Activated naive CD4-positive, alpha-beta T cell treated with anti-CD3 and anti-CD28 coated beads, Interleukin-2, amount 50 U/mL, for 72 hours (primary cell): ENCODE data around the gene KCNT1. TPM values are rescaled to one million over a fixed set of nuclear protein-coding genes. Genes with fewer than 3 reads are reported as not detected.
A peak's percentile ranks its signal among the peaks of the same experiment; 100 is the strongest.

Source experiments
- ATAC-seq, 2 donors: fragments of 150-1000 bp; cut with Tn5 transposase; 2 replicates each; pipeline ENCODE4 v1.10.0; 2021; ENCODE audit warnings: mild to moderate bottlenecking in 2 of 2, moderate library complexity in 2 of 2
- DNase-seq, 2 donors: peaks; one replicate each; pipeline ENCODE4 v3.0.0; 2021 to 2022; ENCODE audit warnings: low spot score in 2 of 2
- H3K27ac Mint-ChIP-seq, 2 donors: one replicate each; pipeline ENCODE4 v1.8.0; 2022; ENCODE audit warnings: mild to moderate bottlenecking in 2 of 2, mixed read lengths in 2 of 2
- H3K36me3 Mint-ChIP-seq, 2 donors: one replicate each; pipeline ENCODE4 v1.8.0; 2022; ENCODE audit warnings: mixed read lengths in 2 of 2
- H3K9me3 Mint-ChIP-seq, 2 donors: one replicate each; pipeline ENCODE4 v1.8.0; 2022; ENCODE audit warnings: mixed read lengths in 2 of 2
- total RNA-seq, 2 donors: library from RNA; stranded (reverse); gene quantifications; one replicate each; pipeline ENCODE4 v1.2.3, GENCODE V29; 2022

Gene KCNT1
- total RNA-seq, 2 donors from 2014 or later = not detected

DNA sequence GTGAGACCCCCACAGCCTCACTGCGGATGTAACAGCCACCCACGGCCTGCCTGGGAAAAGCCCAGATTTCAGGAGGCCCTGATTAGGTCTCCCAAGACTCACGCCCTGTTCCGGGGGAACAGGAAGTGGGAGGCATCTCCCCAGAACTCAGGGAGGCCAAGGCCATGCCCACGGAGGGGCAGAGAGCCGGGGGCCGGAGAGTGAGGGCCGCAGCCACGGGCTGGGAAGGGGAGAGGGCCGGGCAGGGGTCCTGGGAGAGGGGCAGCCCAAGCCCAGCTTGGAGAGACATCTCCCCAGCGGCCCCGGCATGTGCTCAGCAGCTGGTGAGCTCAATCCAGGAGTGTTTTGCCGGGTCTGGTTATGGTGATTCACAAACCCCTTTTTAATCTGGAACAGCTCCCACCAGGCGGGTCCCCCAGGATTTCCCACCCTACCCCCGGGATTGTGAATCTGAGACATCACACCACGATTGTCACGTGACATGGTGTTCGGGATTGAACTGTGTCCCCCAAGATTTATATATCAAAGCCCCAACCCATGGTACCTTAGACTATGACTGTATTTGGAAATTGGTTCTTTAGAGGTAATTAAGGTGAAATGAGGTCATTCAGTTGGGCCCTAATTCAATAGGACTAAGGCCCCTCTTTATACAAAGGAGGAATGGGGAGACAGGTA lies 26.6 kb downstream of the KCNT1 start:
- Mint-ChIP-seq H3K36me3 (peaks cover 0 to 4% of the 10 kb centered on the region in 2 donors), H3K9me3 (peaks cover 14 to 20% of the 10 kb centered on the region in 2 donors), H3K27ac (no peak overlapping the region)
- no peak for ATAC-seq
- DNase-seq = no peak

GRCh38 chr9:135729480-135729879 lies 27.5 kb downstream of the KCNT1 start:
- ATAC-seq (no peak), DNase-seq (no peak)
- no peak overlapping the region for H3K27ac Mint-ChIP-seq
- peaks cover 14 to 20% of the 10 kb centered on the region in 2 donors for H3K9me3 Mint-ChIP-seq
- H3K36me3 Mint-ChIP-seq = peaks cover 0 to 4% of the 10 kb centered on the region in 2 donors

- ATAC-seq = no peak
- H3K9me3 Mint-ChIP-seq = peaks cover 14 to 20% of the 10 kb centered on the region in 2 donors
- no peak for DNase-seq
- H3K27ac Mint-ChIP-seq = no peak overlapping the region
- peaks cover 0 to 4% of the 10 kb centered on the region in 2 donors for H3K36me3 Mint-ChIP-seq
Observed at GRCh38 chr9:135731454-135731853, 29.5 kb downstream of the KCNT1 start.

DNA sequence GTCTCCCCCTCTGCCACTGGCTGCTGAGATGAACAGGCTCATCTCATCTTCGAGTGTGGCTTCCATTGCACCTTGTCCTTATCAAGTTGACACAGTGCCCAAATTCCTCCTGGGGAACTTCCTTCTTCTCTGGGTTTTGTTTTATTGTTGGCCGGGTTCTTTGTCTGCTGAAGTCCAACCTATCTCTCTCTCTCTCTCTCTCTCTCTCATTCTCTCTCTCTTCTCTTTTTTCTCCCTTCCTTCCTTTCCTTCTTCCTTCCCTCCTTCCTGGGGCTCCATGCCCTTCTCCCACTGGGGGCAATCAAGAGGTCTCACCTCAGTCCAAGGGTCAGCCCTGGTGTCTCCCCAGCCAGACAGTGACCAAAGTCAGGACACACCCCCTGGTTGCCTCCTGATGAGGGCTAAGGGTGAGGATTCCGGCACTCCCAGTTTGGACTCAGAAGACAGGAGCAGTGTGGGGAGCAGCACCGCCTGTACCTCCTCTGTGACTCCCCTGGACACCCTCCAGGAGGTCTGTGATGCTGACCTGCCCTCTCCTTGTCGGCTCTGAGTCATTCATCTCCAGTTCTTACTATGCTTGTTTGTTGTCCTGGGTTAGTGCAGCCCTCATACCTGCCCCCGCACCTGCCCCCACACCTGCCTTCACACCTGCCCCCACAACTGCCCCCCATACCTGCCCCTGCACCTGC lies 30.7 kb downstream of the KCNT1 start:
- Mint-ChIP-seq H3K36me3 (peaks cover 0 to 4% of the 10 kb centered on the region in 2 donors), H3K9me3 (peaks cover 14 to 20% of the 10 kb centered on the region in 2 donors), H3K27ac (no peak overlapping the region)
- ATAC-seq = no peak
- no peak for DNase-seq

DNA sequence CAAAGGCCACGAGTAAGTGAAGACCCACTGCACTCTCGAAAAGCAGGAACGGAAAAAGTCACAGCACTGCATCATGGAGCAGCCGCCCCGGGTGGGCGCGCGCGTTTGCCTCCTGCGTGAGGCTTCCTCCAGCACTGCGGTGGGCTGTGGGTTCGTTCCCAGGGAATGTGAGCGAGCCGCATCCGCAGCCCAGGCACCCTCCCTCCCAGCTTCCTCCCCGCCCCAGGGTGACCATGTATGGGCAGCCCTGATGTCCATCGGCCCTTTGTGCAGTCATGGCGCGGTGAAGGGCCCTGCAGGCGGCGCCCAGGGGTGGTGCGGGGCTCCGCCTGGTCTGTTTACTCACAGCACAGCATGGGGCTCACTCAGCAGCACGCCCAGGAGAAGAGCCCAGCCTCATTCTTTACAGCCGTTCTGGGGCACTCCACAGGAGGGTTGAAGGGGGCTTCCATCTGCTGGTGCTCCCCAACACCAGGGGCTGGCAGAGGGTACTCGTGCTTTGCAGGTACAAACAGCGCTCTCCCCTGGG lies 32.7 kb downstream of the KCNT1 start:
- ATAC-seq = no peak
- no peak overlapping the region for H3K27ac Mint-ChIP-seq
- no peak for DNase-seq
- H3K36me3 Mint-ChIP-seq = peaks cover 0 to 4% of the 10 kb centered on the region in 2 donors
- H3K9me3 Mint-ChIP-seq = peaks cover 14 to 20% of the 10 kb centered on the region in 2 donors

GRCh38 chr9:135736272-135736978 lies 34.4 kb downstream of the KCNT1 start:
- no peak for DNase-seq
- no peak for ATAC-seq
- Mint-ChIP-seq H3K9me3 (peaks cover 6 to 10% of the 10 kb centered on the region in 2 donors), H3K27ac (no peak overlapping the region), H3K36me3 (peaks cover 0 to 4% of the 10 kb centered on the region in 2 donors)

DNA sequence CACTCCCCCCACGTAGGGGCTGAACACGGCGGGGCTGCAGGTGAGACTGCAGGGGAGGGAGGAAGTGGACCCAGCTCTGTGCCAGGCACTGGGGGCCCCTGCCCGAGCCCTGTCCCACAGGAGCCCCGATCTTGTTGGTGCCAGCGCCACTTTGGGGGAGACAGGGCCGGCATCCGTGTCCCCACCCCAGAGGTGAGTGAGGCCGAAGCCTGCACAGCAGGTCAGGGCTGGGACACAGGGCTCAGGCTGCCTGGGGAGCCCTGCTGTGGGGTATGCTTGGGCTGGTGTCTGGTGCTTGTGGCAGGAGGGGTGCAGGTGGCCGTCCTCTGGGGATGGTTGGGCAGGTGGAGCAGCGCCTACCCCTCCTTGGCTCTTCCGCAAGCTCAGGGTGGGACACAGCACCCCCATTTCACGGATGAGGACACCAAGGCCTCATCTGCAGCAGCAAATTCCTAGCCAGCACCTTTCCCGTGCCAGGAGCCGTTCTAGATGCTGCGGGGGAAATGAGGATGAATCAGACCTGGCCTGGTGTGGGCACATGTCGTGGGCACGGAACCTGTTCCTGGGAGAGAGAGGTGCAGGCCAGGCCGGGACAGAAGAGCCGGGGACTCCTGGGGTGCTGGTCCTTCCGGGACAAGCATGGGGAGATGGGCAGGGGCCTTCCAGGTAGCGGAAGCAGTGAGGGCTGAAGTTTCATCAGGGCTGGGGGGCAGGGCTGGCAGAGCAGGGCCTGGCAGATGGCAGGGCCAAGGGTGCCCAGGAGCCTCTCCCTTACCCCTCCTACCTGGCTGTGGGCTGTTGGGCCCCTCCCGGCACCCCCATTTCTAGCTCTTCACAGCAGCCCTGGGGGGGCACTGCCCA lies 35.2 kb downstream of the KCNT1 start:
- Mint-ChIP-seq H3K36me3 (peaks cover 0 to 4% of the 10 kb centered on the region in 2 donors), H3K27ac (no peak overlapping the region), H3K9me3 (peaks cover 6 to 7% of the 10 kb centered on the region in 2 donors)
- DNase-seq (no peak), ATAC-seq (no peak)

- no peak for DNase-seq
- H3K36me3 Mint-ChIP-seq = no peaks in the 10 kb centered on the region
- H3K27ac Mint-ChIP-seq = no peak overlapping the region
- no peak for ATAC-seq
- no peaks in the 10 kb centered on the region for H3K9me3 Mint-ChIP-seq
Observed at GRCh38 chr9:135737840-135738521, 36.0 kb downstream of the KCNT1 start.

DNA sequence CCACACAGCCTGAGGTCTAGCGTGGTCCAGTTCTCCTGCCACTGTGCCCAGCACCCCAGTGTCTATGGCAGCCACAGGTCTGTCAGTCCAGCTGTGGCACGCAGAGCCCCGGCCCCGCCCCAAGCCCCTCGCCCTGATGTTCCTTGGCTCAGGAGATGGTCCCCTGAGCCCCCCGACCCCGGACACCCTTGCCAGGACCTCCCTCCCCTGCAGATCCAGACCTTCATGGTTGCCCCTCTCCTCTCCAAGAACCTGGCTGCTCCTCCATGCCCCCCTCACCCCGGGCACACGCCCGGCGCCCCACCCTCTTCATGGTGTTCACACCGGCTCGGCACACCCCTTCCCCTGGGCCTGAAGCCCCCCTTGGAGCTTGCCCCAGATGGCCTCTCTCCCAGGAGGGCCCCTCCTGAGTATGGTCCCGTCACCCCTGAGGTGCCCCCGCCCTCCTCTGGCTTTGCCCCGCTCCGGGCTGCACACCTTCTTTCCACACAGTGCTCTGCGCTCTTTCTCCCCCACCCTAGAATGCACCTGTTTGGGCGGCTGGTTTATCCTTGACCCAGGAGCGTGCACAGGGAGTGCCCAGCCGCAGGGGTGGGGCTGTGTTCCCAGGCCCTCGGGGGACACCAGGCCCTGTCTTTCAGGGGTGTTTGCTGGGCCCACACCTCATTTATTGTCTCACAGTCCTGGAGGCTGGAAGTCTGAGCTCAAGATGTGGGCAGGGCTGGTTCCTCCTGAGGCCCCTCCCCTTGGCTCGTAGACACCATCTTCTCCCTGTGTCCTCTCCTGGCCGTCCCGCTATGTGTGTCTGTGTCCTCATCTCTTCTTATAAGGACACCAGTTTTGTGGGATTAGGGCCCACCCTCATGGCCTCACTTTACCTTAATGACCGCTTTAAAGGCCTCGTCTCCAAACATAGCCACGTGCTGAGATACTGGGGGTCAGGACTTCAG lies 37.6 kb downstream of the KCNT1 start:
- no peak for DNase-seq
- Mint-ChIP-seq H3K27ac (peak overlapping the region in 1 of 2 donors; percentile 55), H3K9me3 (no peaks in the 10 kb centered on the region), H3K36me3 (no peaks in the 10 kb centered on the region)
- ATAC-seq = no peak

DNA sequence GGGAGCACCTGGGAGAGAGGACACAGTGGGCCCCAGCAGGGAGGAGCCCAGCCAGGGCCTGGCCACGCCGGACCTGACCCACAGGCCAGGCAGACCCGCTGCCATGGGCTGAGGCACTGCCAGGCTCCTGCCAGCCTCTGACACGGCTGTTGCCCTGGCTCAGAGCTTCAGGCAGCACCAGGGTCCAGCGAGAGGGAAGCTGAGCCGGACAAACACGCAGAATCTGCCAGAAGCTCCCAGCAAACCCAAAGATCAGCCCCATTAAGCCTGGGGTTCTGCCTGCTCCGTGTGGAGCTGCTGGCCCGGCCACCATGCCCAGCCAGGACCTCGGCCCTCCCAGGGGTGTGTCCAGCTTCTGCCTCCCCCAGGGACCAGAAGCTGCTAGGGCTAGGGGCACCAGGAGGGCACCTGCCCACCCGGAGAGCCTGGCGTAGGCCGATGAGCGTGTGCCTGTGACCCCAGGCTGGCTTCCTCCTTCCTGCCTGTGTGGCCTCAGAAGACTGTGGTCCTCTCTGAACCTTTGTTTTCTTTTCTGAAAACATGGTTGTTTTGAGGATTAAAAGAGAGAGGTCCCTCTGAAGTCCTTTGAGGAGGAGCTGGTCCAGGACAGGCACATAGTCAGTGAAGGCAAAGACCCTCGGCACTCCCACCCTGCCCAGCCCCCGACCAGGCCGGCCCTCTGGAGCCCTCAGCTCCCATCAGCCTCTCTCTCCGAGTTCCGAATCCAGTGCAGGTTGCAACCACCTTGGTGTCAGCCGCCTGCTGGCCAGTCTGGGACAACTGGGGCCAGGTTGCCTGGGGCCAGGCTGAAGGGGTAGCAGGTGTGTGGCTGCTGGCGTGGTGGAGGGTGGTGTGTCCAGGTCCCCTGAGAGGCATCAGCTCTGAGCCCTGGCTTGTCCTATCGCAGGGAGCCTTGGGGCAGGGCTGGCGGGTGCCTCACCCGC lies 39.6 kb downstream of the KCNT1 start:
- Mint-ChIP-seq H3K9me3 (no peaks in the 10 kb centered on the region), H3K27ac (no peak overlapping the region), H3K36me3 (no peaks in the 10 kb centered on the region)
- DNase-seq = no peak
- ATAC-seq = no peak

DNA sequence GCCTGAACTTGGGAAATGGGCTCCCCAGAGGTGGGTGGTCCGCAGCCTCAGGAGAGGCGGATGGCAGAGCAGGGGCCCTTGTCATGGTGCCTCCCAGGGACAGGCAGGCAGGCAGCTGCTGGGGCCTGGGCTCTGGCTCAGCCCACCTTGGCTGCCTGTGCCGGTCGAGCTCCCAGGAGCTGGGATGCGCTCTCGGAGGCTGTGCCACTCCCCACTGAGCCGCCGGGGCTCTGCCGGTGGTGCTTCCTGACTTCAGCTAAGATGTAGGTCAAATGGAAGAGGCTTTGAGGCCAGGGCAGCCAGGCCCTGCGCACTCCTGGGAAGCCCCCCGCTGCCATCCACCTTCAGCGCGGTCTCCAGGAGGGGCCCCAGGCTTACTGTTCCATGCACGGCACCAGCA lies 41.0 kb downstream of the KCNT1 start:
- no peaks in the 10 kb centered on the region for H3K9me3 Mint-ChIP-seq
- no peak overlapping the region for H3K27ac Mint-ChIP-seq
- ATAC-seq (no peak), DNase-seq (no peak)
- H3K36me3 Mint-ChIP-seq = no peaks in the 10 kb centered on the region

- no peaks in the 10 kb centered on the region for H3K9me3 Mint-ChIP-seq
Observed at GRCh38 chr9:135743546-135744332, 41.8 kb downstream of the KCNT1 start.

DNA sequence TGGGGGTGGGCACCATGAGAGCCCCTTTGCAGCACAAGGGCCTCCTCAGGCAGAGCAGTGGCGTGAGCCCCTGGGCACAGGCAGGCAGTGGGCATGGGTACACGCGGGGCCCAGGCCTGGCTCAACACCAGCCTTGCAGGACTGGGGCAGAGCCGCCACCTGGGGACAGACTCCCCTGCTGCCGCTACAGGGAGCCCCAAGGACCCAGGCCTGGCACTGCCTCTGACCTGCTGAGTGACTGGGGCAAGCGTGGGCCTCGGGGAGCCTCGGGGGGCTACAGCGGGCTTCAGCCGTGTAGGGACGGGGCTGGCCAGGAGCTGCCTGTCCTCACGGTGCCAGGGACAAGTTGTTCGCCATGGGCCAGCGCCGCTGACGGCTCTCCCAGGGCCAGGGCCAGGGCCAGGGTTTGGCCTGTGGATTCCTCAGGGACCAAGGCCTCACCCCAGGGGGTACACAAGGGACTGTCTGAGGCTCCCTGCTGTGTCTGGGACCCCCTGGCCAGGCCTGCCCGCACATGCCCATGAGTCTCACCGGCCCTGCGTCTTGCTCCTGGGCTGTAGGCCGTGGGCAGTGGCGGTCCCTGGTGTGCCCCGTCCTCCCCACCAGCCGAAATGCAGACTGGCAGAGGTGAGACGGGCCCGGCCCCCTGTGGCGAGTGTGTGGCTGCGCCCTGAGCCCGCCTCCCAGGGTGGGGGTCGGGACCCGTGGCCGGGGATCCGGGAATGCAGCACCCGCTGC lies 42.5 kb downstream of the KCNT1 start:
- no peak for ATAC-seq
- no peaks in the 10 kb centered on the region for H3K9me3 Mint-ChIP-seq

More at GRCh38 chr9:135743546-135744332, 41.8 kb downstream of the KCNT1 start:
- Mint-ChIP-seq H3K36me3 (no peaks in the 10 kb centered on the region), H3K27ac (no peak overlapping the region)
- DNase-seq (no peak), ATAC-seq (no peak)

More for the DNA sequence above, 42.5 kb downstream of the KCNT1 start:
- DNase-seq = no peak
- Mint-ChIP-seq H3K27ac (no peak overlapping the region), H3K36me3 (no peaks in the 10 kb centered on the region)
